ENCODE results near the gene ZBED2. TPM values are rescaled to one million over a fixed set of nuclear protein-coding genes. Genes with fewer than 3 reads are reported as not detected.

ZBED2 gene
- total RNA-seq, 1 donor from 2014 or later: not detected

GRCh38 chr3:111605018-111605417 lies 9.9 kb upstream of the ZBED2 start:
- Histone ChIP-seq H3K4me3 (no peak overlapping the region), H3K27ac (replicated peaks) (no peak overlapping the region), H3K4me1 (no peaks in the 10 kb centered on the region), H3K36me3 (no peaks in the 10 kb centered on the region), H3K27me3 (ENCODE audit: low read depth) (peaks cover 23% of the 10 kb centered on the region), H3K9me3 (replicated peaks) (no peaks in the 10 kb centered on the region)
- TF ChIP-seq CTCF (IDR thresholded peaks at IDR 0.05; ENCODE audit: borderline replicate concordance): no peak
- intact Hi-C loops (cut with micrococcal nuclease): no loop called here
- DNase-seq: no peak

DNA sequence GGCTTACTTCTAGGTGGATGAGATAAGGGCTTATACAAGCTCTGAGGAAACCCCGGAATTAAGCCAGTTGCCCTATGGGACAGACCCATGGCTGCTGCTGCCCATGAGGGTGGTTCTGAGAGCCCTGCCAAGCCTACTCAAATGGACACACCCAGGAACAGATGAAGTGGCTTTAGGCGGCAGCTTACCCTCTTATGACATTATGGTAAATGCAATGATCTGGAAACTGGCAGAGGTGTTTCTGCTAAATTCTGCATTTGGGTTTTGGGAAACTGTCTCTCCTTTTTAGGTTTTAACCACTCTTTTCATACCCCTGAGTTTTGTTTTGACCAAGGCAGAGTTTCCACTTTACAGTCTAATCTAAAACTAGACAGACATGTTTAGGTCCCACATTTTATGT lies 9.0 kb upstream of the ZBED2 start:
- intact Hi-C loops (cut with micrococcal nuclease): no loop called here
- Histone ChIP-seq H3K9me3 (replicated peaks) (no peaks in the 10 kb centered on the region), H3K4me3 (no peak overlapping the region), H3K36me3 (no peaks in the 10 kb centered on the region), H3K27me3 (ENCODE audit: low read depth) (peaks cover 28% of the 10 kb centered on the region), H3K27ac (replicated peaks) (no peak overlapping the region), H3K4me1 (no peaks in the 10 kb centered on the region)
- DNase-seq: no peak
- TF ChIP-seq CTCF (IDR thresholded peaks at IDR 0.05; ENCODE audit: borderline replicate concordance): no peak

DNA sequence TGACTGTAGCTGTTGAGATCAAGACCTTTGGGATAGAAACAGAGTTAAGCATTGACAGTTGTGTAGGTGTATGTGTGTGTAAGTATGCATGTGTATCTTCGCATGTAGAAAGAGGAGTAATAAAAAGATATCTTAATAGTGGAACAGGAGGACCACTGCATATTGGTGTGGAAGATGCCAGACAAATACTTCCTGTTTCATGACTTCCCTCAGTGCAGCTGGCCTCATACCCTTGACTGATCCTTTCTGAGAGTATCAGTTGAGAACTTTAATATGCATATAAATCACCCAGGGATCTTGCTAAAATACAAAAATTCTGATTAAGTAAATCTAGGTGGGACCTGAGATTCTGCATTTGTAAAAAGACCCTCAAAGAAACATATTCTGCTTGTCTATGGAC lies 8.5 kb upstream of the ZBED2 start:
- no peak for DNase-seq
- Histone ChIP-seq H3K27ac (replicated peaks) (no peak overlapping the region), H3K4me3 (no peak overlapping the region), H3K36me3 (no peaks in the 10 kb centered on the region), H3K9me3 (replicated peaks) (no peaks in the 10 kb centered on the region), H3K4me1 (no peaks in the 10 kb centered on the region), H3K27me3 (ENCODE audit: low read depth) (peaks cover 32% of the 10 kb centered on the region)
- no peak for TF ChIP-seq CTCF (IDR thresholded peaks at IDR 0.05; ENCODE audit: borderline replicate concordance)
- intact Hi-C loops (cut with micrococcal nuclease): no loop called here

DNA sequence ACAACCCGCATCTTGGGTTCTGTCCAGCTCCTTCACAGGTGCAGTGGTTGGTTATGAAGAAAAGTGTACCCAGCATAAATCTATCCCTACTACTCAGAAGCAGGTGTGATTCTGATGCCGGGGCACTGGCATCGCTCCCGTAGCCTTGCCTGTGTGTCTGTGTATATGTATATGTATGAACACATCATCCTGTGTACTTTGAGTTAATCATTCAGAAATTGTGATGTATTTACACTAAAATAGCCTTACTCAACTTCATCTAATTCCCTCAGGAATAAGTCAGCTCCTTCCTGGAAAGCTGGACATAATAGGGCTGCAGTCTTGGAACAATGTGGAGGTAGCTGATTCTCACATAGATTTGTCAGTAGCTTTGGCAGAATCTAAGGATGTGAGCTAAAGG lies 6.7 kb upstream of the ZBED2 start:
- intact Hi-C loops (cut with micrococcal nuclease): no loop called here
- Histone ChIP-seq H3K27me3 (ENCODE audit: low read depth) (peaks cover 34% of the 10 kb centered on the region), H3K4me3 (no peak overlapping the region), H3K27ac (replicated peaks) (no peak overlapping the region), H3K4me1 (no peaks in the 10 kb centered on the region), H3K36me3 (no peaks in the 10 kb centered on the region), H3K9me3 (replicated peaks) (no peaks in the 10 kb centered on the region)
- no peak for DNase-seq
- no peak for TF ChIP-seq CTCF (IDR thresholded peaks at IDR 0.05; ENCODE audit: borderline replicate concordance)

GRCh38 chr3:111598552-111598951 lies 3.4 kb upstream of the ZBED2 start:
- intact Hi-C loops (cut with micrococcal nuclease): no loop called here
- TF ChIP-seq CTCF (IDR thresholded peaks at IDR 0.05; ENCODE audit: borderline replicate concordance): no peak
- no peaks in the 10 kb centered on the region for H3K36me3 ChIP-seq

GRCh38 chr3:111598139-111598538 lies 3.0 kb upstream of the ZBED2 start:
- H3K27me3 ChIP-seq (ENCODE audit: low read depth): peaks cover 39% of the 10 kb centered on the region
- DNase-seq: no peak
- no peak overlapping the region for H3K27ac ChIP-seq (replicated peaks)
- no peak overlapping the region for H3K4me3 ChIP-seq
- no peaks in the 10 kb centered on the region for H3K9me3 ChIP-seq (replicated peaks)
- H3K36me3 ChIP-seq: no peaks in the 10 kb centered on the region
- no peaks in the 10 kb centered on the region for H3K4me1 ChIP-seq
- TF ChIP-seq CTCF (IDR thresholded peaks at IDR 0.05; ENCODE audit: borderline replicate concordance): no peak
- intact Hi-C loops (cut with micrococcal nuclease): no loop called here

More at GRCh38 chr3:111598552-111598951, 3.4 kb upstream of the ZBED2 start:
- no peaks in the 10 kb centered on the region for H3K4me1 ChIP-seq
- H3K4me3 ChIP-seq: no peak overlapping the region
- H3K27me3 ChIP-seq (ENCODE audit: low read depth): peaks cover 39% of the 10 kb centered on the region
- no peaks in the 10 kb centered on the region for H3K9me3 ChIP-seq (replicated peaks)
- no peak for DNase-seq
- no peak overlapping the region for H3K27ac ChIP-seq (replicated peaks)
